ENCODE data around the gene DHRSX. TPM values are rescaled to one million over a fixed set of nuclear protein-coding genes. Genes with fewer than 3 reads are reported as not detected.
"Not testable (repeated sequence)": the region's sequence is repeated elsewhere in the genome, so short reads cannot be mapped to it uniquely, and the experiment has no call there.

The DHRSX gene
- total RNA-seq, 1 experiment from 2014 or later, result 23.9 TPM

GRCh38 chrX:2423282-2423681 lies 77.5 kb downstream of the DHRSX start:
- Mint-ChIP-seq H3K9me3 (ENCODE audit: unreplicated experiment) (no peaks in the 10 kb centered on the region), H3K27me3 (ENCODE audit: insufficient read depth, unreplicated experiment) (no peaks in the 10 kb centered on the region), H3K27ac (ENCODE audit: low read depth, unreplicated experiment) (no peak overlapping the region), H3K4me3 (ENCODE audit: unreplicated experiment) (no peak overlapping the region), H3K4me1 (ENCODE audit: insufficient read depth, unreplicated experiment) (no peaks in the 10 kb centered on the region), H3K36me3 (ENCODE audit: insufficient read depth, unreplicated experiment) (peaks cover 12% of the 10 kb centered on the region)
- POLR2A ChIA-PET, result no interaction called here
- CTCF ChIA-PET, result no interaction called here
- intact Hi-C loops (cut with micrococcal nuclease), result no loop called here
- DNase-seq (ENCODE audit: unreplicated experiment), result peak; percentile 11
- TF ChIP-seq CTCF (IDR thresholded peaks at IDR 0.05; ENCODE audit: unreplicated experiment), result no peak
- no TSS peak for BruUV-seq (replicated peaks)

DNA sequence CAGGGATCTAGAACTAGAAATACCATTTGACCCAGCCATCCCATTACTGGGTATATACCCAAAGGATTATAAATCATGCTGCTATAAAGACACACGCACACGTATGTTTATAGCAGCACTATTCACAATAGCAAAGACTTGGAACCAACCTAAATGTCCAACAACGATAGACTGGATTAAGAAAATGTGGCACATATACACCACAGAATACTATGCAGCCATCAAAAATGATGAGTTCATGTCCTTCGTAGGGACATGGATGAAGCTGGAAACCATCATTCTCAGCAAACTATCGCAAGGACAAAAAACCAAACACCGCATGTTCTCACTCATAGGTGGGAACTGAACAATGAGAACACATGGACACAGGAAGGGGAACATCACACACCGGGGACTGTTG lies 81.4 kb downstream of the DHRSX start:
- intact Hi-C loops (cut with micrococcal nuclease); POLR2A ChIA-PET; H3K9me3 Mint-ChIP-seq (ENCODE audit: unreplicated experiment); H3K27me3 Mint-ChIP-seq (ENCODE audit: insufficient read depth, unreplicated experiment); DNase-seq (ENCODE audit: unreplicated experiment); H3K4me3 Mint-ChIP-seq (ENCODE audit: unreplicated experiment); H3K27ac Mint-ChIP-seq (ENCODE audit: low read depth, unreplicated experiment); H3K4me1 Mint-ChIP-seq (ENCODE audit: insufficient read depth, unreplicated experiment); CTCF ChIA-PET; BruUV-seq (replicated peaks): not testable (repeated sequence)
- peaks cover 12% of the 10 kb centered on the region for H3K36me3 Mint-ChIP-seq (ENCODE audit: insufficient read depth, unreplicated experiment)

DNA sequence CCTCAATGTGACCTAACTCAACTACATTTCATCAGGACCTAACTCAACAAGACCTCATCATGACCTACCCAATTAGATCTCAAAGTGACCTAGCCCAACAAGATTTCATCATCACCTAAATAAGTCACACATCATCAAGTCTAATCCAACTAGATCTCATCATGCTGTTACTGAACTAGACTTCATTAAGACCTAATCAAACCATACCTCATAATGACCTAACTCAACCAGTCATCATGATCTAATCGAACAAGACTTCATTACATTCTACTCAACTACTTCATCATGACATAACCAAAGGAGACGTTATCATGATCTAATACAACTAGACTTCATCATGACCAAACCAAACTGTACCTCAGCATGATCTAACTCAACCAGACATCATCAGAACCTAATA lies 82.8 kb downstream of the DHRSX start:
- TF ChIP-seq CTCF (IDR thresholded peaks at IDR 0.05; ENCODE audit: unreplicated experiment), result no peak
- Mint-ChIP-seq H3K9me3 (ENCODE audit: unreplicated experiment) (no peaks in the 10 kb centered on the region), H3K4me3 (ENCODE audit: unreplicated experiment) (no peak overlapping the region), H3K27ac (ENCODE audit: low read depth, unreplicated experiment) (no peak overlapping the region), H3K4me1 (ENCODE audit: insufficient read depth, unreplicated experiment) (no peaks in the 10 kb centered on the region), H3K36me3 (ENCODE audit: insufficient read depth, unreplicated experiment) (peaks cover 12% of the 10 kb centered on the region), H3K27me3 (ENCODE audit: insufficient read depth, unreplicated experiment) (no peaks in the 10 kb centered on the region)
- POLR2A ChIA-PET, result no interaction called here
- intact Hi-C loops (cut with micrococcal nuclease), result no loop called here
- BruUV-seq (replicated peaks), result no TSS peak
- no peak for DNase-seq (ENCODE audit: unreplicated experiment)
- CTCF ChIA-PET, result no interaction called here

DNA sequence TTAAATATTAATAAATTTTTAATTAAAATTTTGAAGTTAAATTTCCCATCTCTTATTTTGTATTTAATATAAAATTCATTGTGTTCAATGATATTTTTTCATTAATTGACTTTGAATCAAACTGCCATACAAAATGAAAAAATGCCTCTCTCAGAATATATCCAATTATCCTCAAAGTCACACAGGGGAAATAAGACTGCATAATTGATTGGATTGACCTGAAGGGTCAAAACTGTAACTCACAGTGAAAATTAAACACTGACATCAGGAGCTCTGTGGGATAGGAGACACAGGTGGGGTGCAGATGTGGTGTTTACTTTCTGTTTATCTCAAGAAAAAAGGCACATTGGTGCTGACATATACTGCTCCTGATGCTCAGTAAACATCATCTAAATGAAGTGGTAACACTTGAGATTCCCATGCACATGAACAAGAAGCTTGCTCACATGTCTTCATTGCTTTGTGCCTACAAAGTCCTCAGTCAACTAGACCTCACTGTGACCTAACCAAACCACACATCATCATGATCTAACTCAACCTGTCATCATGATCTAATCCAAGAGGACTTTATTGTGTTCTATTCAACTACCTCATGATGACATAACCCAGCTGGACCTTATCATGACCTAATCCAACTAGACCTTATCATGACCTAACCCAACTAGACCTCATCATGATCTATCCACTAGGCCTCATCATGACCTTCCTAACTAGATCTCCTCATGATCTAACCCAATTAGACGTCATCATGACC lies 83.7 kb downstream of the DHRSX start:
- Mint-ChIP-seq H3K4me3 (ENCODE audit: unreplicated experiment) (no peak overlapping the region), H3K9me3 (ENCODE audit: unreplicated experiment) (no peaks in the 10 kb centered on the region), H3K27me3 (ENCODE audit: insufficient read depth, unreplicated experiment) (no peaks in the 10 kb centered on the region), H3K27ac (ENCODE audit: low read depth, unreplicated experiment) (no peak overlapping the region), H3K36me3 (ENCODE audit: insufficient read depth, unreplicated experiment) (peaks cover 12% of the 10 kb centered on the region), H3K4me1 (ENCODE audit: insufficient read depth, unreplicated experiment) (no peaks in the 10 kb centered on the region)
- DNase-seq (ENCODE audit: unreplicated experiment), result no peak
- no peak for TF ChIP-seq CTCF (IDR thresholded peaks at IDR 0.05; ENCODE audit: unreplicated experiment)
- POLR2A ChIA-PET, result no interaction called here
- no TSS peak for BruUV-seq (replicated peaks)
- intact Hi-C loops (cut with micrococcal nuclease), result no loop called here
- CTCF ChIA-PET, result no interaction called here

- CTCF ChIA-PET, result no interaction called here
- no peaks in the 10 kb centered on the region for H3K4me1 Mint-ChIP-seq (ENCODE audit: insufficient read depth, unreplicated experiment)
- H3K27ac Mint-ChIP-seq (ENCODE audit: low read depth, unreplicated experiment), result no peak overlapping the region
- H3K4me3 Mint-ChIP-seq (ENCODE audit: unreplicated experiment), result no peak overlapping the region
- H3K36me3 Mint-ChIP-seq (ENCODE audit: insufficient read depth, unreplicated experiment), result peaks cover 7% of the 10 kb centered on the region
- POLR2A ChIA-PET, result no interaction called here
- no peaks in the 10 kb centered on the region for H3K9me3 Mint-ChIP-seq (ENCODE audit: unreplicated experiment)
- TF ChIP-seq CTCF (IDR thresholded peaks at IDR 0.05; ENCODE audit: unreplicated experiment), result no peak
- H3K27me3 Mint-ChIP-seq (ENCODE audit: insufficient read depth, unreplicated experiment), result no peaks in the 10 kb centered on the region
- intact Hi-C loops (cut with micrococcal nuclease), result no loop called here
- DNase-seq (ENCODE audit: unreplicated experiment), result no peak
- no TSS peak for BruUV-seq (replicated peaks)
Measured at GRCh38 chrX:2414384-2414783, 86.4 kb downstream of the DHRSX start.

Data from MCF 10A (cell line).